Cardiac muscle cell (in vitro differentiated cells and primary cell): ENCODE results near the gene ABHD2. TPM values are rescaled to one million over a fixed set of nuclear protein-coding genes. Genes with fewer than 3 reads are reported as not detected.

Source experiments
- DNase-seq, 2 donors: peaks; one replicate each; pipeline versions ENCODE4 v3.0.0 to v3.0.0-alpha.2; 2010 to 2017; ENCODE audit warnings: low read depth in 1 of 2, low spot score in 1 of 2
- H3K27ac ChIP-seq: fragments of 200-600 bp; sonication (generic); 2 replicates; pipeline ENCODE4 v1.5.1; 2016
- H3K27me3 ChIP-seq: fragments of 200-600 bp; sonication (generic); 2 replicates; pipeline ENCODE4 v1.6.0; 2016; ENCODE audit warnings: control low read depth
- H3K36me3 ChIP-seq: fragments of 200-600 bp; sonication (generic); 2 replicates; pipeline ENCODE4 v1.5.1; 2016; ENCODE audit warnings: control low read depth
- H3K4me1 ChIP-seq: fragments of 200-600 bp; sonication (generic); 2 replicates; pipeline ENCODE4 v1.8.1; 2017; ENCODE audit warnings: low read depth, mild to moderate bottlenecking, mixed run types
- H3K4me3 ChIP-seq: fragments of 200-600 bp; sonication (generic); 2 replicates; pipeline ENCODE4 v1.5.1; 2016; ENCODE audit warnings: mild to moderate bottlenecking
- H3K9me3 ChIP-seq: fragments of 200-600 bp; sonication (generic); 2 replicates; pipeline ENCODE4 v1.5.1; 2017; ENCODE audit warnings: low read depth, mild to moderate bottlenecking, control low read depth
- CTCF ChIP-seq: IDR thresholded peaks from 2 replicates; pipeline ENCODE4 v1.5.1; 2012; ENCODE audit warnings: low read depth, mild to moderate bottlenecking, low read length
- polyA plus RNA-seq: library from polyadenylated mRNA; unstranded; fragments of >200 nt; fragmentation: Nextera tagmentation; extraction: Ambion mirVana; gene quantifications from 2 replicates; pipeline ENCODE4 v1.2.1, GENCODE V29; 2016
- total RNA-seq: library from RNA; depleted of rRNA; stranded (reverse); fragments of >200 nt; gene quantifications from 2 replicates; pipeline ENCODE4 v1.2.3, GENCODE V29; 2016

The ABHD2 gene
- total and polyA plus RNA-seq, 2 experiments from 2014 or later = 28.4 to 43.0 TPM

- Histone ChIP-seq H3K27ac (no peak overlapping the region), H3K4me3 (no peak overlapping the region), H3K4me1 (peaks cover 38% of the 10 kb centered on the region), H3K36me3 (no peaks in the 10 kb centered on the region), H3K9me3 (no peaks in the 10 kb centered on the region), H3K27me3 (no peaks in the 10 kb centered on the region)
- TF ChIP-seq CTCF = no peak
- peak in 1 of 2 donors; percentile 93 for DNase-seq
These were observed 15.9 kb downstream of the ABHD2 start for GRCh38 chr15:89104172-89104564.

- peak in 1 of 2 donors; percentile 95 for DNase-seq
- no peaks in the 10 kb centered on the region for H3K27me3 ChIP-seq
- no peak overlapping the region for H3K4me3 ChIP-seq
- no peaks in the 10 kb centered on the region for H3K9me3 ChIP-seq
- H3K36me3 ChIP-seq = no peaks in the 10 kb centered on the region
- peaks cover 45% of the 10 kb centered on the region for H3K4me1 ChIP-seq
- H3K27ac ChIP-seq = peak overlapping the region; percentile 51
- TF ChIP-seq CTCF = no peak
These were observed 16.9 kb downstream of the ABHD2 start for GRCh38 chr15:89105147-89105546.

GRCh38 chr15:89106200-89106599, 17.9 kb downstream of the ABHD2 start:
- no peaks in the 10 kb centered on the region for H3K27me3 ChIP-seq
- no peak for TF ChIP-seq CTCF
- no peak overlapping the region for H3K27ac ChIP-seq
- H3K36me3 ChIP-seq = no peaks in the 10 kb centered on the region
- no peak for DNase-seq
- H3K4me1 ChIP-seq = peaks cover 53% of the 10 kb centered on the region
- H3K4me3 ChIP-seq = no peak overlapping the region
- no peaks in the 10 kb centered on the region for H3K9me3 ChIP-seq

- H3K36me3 ChIP-seq = no peaks in the 10 kb centered on the region
- H3K27me3 ChIP-seq = no peaks in the 10 kb centered on the region
- H3K9me3 ChIP-seq = no peaks in the 10 kb centered on the region
- no peak for TF ChIP-seq CTCF
- no peak overlapping the region for H3K4me3 ChIP-seq
- H3K4me1 ChIP-seq = peaks cover 57% of the 10 kb centered on the region
- peak overlapping the region; percentile 71 for H3K27ac ChIP-seq
- no peak for DNase-seq
These were observed 19.7 kb downstream of the ABHD2 start for GRCh38 chr15:89107984-89108383.

- no peak for TF ChIP-seq CTCF
- peak overlapping the region; percentile 71 for H3K27ac ChIP-seq
These were observed 20.6 kb downstream of the ABHD2 start for GRCh38 chr15:89108835-89109234.

GRCh38 chr15:89109238-89109637, 21.0 kb downstream of the ABHD2 start:
- Histone ChIP-seq H3K4me3 (no peak overlapping the region), H3K9me3 (no peaks in the 10 kb centered on the region), H3K36me3 (no peaks in the 10 kb centered on the region), H3K4me1 (peaks cover 65% of the 10 kb centered on the region), H3K27ac (peak overlapping the region; percentile 71), H3K27me3 (no peaks in the 10 kb centered on the region)
- DNase-seq = no peak
- no peak for TF ChIP-seq CTCF

More at GRCh38 chr15:89108835-89109234, 20.6 kb downstream of the ABHD2 start:
- Histone ChIP-seq H3K9me3 (no peaks in the 10 kb centered on the region), H3K4me1 (peaks cover 64% of the 10 kb centered on the region), H3K36me3 (no peaks in the 10 kb centered on the region), H3K27me3 (no peaks in the 10 kb centered on the region), H3K4me3 (no peak overlapping the region)
- no peak for DNase-seq
